ENCODE results near the gene ALCAM.
A peak's percentile ranks its signal among the peaks of the same experiment; 100 is the strongest.

The ALCAM gene

GRCh38 chr3:105497386-105497785 is 130.7 kb downstream of the ALCAM start:
- FAIRE-seq: no peak

- no peak for FAIRE-seq
These were observed 133.3 kb downstream of the ALCAM start for GRCh38 chr3:105499961-105500360.

- FAIRE-seq: no peak
These were observed 135.6 kb downstream of the ALCAM start for GRCh38 chr3:105502333-105502732.

- FAIRE-seq: no peak
These were observed 136.5 kb downstream of the ALCAM start for GRCh38 chr3:105503191-105503593.

- no peak for FAIRE-seq
These were observed 137.8 kb downstream of the ALCAM start for GRCh38 chr3:105504440-105504951.

- FAIRE-seq: no peak
These were observed 138.5 kb downstream of the ALCAM start for GRCh38 chr3:105505170-105505569.

- FAIRE-seq: no peak
These were observed 144.3 kb downstream of the ALCAM start for GRCh38 chr3:105511031-105511430.

GRCh38 chr3:105512061-105512460 is 145.4 kb downstream of the ALCAM start:
- FAIRE-seq: no peak

- FAIRE-seq: no peak
These were observed 146.3 kb downstream of the ALCAM start for GRCh38 chr3:105513042-105513441.

GRCh38 chr3:105513886-105514285 is 147.2 kb downstream of the ALCAM start:
- no peak for FAIRE-seq

- FAIRE-seq: no peak
These were observed 148.7 kb downstream of the ALCAM start for GRCh38 chr3:105515372-105515771.

GRCh38 chr3:105516972-105517371 is 150.3 kb downstream of the ALCAM start:
- no peak for FAIRE-seq

- no peak for FAIRE-seq
These were observed 151.5 kb downstream of the ALCAM start for GRCh38 chr3:105518203-105518602.

GRCh38 chr3:105518806-105519418 is 152.2 kb downstream of the ALCAM start:
- peak; percentile 98 for FAIRE-seq

GRCh38 chr3:105521770-105522169 is 155.1 kb downstream of the ALCAM start:
- FAIRE-seq: no peak

GRCh38 chr3:105523501-105523900 is 156.8 kb downstream of the ALCAM start:
- FAIRE-seq: no peak

GRCh38 chr3:105525531-105525930 is 158.8 kb downstream of the ALCAM start:
- no peak for FAIRE-seq

GRCh38 chr3:105526360-105527111 is 159.8 kb downstream of the ALCAM start:
- no peak for FAIRE-seq

- no peak for FAIRE-seq
These were observed 160.8 kb downstream of the ALCAM start for GRCh38 chr3:105527535-105527934.

GRCh38 chr3:105527949-105528348 is 161.2 kb downstream of the ALCAM start:
- FAIRE-seq: no peak

GRCh38 chr3:105528955-105529354 is 162.2 kb downstream of the ALCAM start:
- FAIRE-seq: peak; percentile 16

- FAIRE-seq: no peak
These were observed 162.7 kb downstream of the ALCAM start for GRCh38 chr3:105529456-105529855.

GRCh38 chr3:105532251-105532650 is 165.5 kb downstream of the ALCAM start:
- no peak for FAIRE-seq

GRCh38 chr3:105533960-105534359 is 167.3 kb downstream of the ALCAM start:
- no peak for FAIRE-seq

Data from A204.1 (cell line).